ENCODE results near the gene ZNF292.
"Not testable (repeated sequence)": the region's sequence is repeated elsewhere in the genome, so short reads cannot be mapped to it uniquely, and the experiment has no call there.

Gene ZNF292

DNA sequence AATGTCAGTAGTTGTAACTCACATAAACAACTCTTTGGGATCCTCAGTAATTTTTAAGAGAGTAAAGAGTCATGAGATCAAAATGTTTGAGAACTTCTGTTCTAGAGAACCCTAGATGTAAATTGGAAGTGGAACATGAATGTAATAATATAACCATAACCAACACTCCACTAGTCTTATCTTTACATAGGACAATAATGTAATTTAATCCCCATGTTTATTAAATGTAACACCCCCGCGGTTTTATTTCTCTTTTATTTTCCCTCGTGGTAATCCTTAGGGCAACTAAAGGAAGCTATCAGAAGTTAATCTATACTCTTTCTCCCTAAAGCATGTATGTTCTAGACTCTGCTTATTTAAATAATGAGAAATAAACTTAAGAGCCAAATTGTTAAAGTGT lies 54.4 kb downstream of the ZNF292 start:
- DNase-seq (ENCODE audit: insufficient read length, low spot score): no peak
- FAIRE-seq: no peak

DNA sequence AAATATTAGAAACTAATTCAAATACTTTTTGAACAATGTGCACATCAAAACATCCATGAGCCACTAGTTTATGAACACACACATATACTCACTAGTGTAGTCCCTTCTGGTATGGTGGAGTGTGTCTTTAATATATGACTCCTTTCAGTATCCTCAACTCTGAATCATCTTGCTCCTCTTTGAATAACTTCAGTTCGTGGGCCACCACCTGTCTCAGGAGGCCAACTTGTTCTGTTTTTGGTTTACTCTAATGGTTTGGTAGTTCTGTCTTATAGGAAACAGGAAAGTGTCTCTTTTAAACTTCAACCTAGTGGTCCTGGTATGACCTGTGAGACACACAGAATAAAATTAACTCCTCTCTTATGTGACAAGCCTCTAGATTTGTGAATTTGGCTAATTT lies 55.6 kb downstream of the ZNF292 start:
- FAIRE-seq (no peak), DNase-seq (ENCODE audit: insufficient read length, low spot score) (no peak)

DNA sequence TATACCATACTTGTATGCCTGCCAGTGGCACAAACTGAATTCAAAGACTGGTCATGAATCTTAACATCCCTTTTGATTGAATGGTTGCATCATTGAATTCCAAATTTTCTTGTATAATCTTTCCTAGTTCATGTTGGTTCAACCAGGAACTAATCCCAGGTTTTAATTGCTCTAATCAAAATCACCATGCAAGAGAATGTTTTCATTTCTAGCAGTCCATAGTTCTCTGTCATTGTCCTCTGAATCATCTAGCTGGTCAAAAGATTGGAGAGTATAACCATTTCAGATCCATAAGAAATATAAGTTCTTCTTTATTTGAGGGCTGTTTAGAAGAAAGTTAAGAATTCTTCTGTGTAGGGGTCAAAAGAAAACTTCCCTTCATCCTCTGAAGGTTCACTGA lies 57.2 kb downstream of the ZNF292 start:
- no peak for DNase-seq (ENCODE audit: insufficient read length, low spot score)
- FAIRE-seq: no peak

DNA sequence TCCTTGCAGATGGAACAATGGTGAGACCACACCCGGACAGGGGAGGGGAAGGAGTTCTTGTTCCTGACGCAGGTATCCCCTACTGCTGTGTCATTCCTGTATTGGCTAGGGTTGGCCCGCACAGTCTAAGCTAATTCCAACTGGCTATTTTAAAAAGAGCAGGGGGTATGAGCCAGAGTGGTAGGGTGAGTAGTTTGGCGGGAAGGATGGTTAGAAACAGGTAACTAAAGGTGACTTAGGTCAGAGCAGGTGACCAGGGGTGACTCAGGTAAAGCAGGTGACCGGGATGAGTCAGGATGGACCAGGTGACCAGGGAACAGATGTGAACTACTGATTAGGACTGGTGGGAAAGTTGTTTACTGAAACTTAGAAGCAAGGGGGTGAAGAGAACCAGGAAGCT lies 58.0 kb downstream of the ZNF292 start:
- no peak for DNase-seq (ENCODE audit: insufficient read length, low spot score)
- FAIRE-seq: no peak

DNA sequence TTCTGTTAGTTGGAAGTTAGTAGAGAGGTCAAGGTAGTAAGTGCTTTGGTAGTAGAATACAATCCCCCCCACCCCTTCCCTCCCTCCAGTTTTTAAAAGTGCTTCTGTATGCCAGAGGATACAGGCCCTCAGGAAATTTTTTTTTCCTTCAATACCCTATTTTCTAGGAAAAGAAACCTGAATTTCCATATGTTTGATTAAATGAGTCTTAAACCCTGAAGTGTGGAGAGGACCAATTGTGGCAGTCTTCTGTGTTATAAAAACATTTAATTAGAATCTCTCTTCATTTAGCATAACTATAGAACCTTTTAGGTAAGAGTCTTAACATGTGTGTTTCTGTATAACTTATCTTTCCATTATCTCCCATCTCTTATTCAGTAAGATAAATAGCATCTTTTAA lies 59.5 kb downstream of the ZNF292 start:
- FAIRE-seq: no peak

DNA sequence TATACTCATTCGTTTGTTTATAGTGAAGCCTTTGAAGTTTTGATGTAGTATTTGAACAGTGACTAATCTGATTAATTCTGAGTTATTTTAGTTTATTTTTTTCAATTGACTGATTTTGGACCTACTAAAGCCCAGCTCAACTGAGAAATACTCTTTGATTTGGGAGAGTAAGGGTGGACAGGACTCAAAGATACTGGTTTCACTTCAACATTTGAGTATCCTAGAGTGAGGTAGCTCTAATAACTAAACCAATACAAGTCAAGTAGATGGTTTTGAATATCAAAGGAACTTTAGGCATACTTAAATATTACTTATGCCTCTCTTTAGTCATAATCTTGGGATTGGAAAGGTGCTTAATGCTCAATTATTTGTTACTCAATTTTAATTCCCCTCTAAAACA lies 65.6 kb downstream of the ZNF292 start:
- FAIRE-seq (no peak), DNase-seq (ENCODE audit: insufficient read length, low spot score) (no peak)

More for the DNA sequence above, 59.5 kb downstream of the ZNF292 start:
- DNase-seq (ENCODE audit: insufficient read length, low spot score): no peak

DNA sequence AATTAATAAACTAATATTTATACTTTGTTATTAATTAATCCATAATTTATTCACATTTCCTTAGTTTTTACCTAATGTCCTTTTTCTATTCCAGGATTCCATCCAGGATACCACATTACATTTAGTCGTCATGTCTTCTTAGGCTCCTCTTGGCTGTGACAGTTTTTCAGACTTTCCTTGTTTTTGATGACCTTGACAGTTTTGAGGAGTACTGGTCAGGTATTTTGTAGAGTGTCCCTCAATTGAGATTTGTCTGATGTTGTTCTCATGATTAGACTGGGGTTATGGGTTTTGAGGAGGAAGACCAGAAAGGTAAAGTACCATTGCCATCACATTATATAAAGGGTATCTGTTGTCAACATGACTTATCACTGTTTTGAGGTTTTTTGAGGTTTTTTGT lies 67.3 kb downstream of the ZNF292 start:
- FAIRE-seq (no peak), DNase-seq (ENCODE audit: insufficient read length, low spot score) (no peak)

DNA sequence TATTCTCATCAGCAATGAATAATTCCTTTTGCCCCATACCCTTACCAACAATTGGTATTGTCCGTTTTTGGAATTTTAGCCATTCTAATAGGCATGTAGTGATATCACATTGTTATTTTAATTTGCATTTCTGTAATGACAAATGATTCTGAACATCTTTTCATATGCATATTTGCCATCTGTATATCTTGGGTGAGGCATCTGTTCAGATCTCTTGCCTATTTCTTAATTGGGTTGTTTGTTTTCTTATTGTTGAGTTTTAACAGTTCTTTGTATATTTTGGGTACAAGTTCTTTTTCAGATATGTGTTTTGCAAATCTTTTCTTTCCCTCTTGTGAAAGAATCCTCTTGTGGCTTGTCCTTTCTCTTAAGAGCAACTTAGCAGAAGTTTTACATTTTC lies 69.6 kb downstream of the ZNF292 start:
- FAIRE-seq (no peak), DNase-seq (ENCODE audit: insufficient read length, low spot score) (no peak)

DNA sequence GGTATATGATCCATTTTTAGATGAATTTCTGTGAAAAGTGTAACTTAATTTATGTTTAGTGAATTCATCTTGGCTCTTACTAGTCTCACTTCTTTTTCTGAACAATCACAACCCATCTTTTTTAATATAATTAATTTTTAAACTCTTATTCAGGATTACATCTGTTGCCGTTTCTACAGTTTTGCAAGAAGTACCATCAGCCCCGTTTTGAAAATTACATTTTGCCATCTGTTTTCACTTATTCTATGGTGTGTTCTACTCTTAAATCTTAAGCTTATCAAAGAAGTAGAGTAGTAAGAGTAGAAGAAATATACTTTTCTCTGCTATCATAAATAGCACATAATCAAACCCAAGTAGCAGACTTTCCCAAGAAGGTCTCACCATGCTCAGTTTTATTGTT lies 70.1 kb downstream of the ZNF292 start:
- DNase-seq (ENCODE audit: insufficient read length, low spot score): no peak
- no peak for FAIRE-seq

DNA sequence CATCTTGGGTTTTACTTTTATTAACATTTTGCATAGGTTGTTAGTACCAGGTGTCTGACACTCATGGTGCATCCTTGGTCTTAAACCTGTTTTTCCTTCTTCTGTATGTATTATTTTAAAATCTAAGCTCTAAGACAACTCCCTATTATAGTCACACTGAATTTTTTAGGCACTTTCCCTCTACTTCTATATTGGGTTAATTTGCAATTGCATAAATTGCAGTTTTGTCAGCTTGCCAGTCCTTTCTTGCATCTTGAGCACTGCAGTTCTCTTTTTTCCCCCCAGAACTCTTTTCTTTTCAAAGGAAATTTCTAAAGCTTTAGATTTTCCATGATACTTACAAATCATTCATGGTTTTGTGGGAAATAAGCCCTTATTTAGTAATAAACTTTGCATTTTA lies 70.6 kb downstream of the ZNF292 start:
- DNase-seq (ENCODE audit: insufficient read length, low spot score): no peak
- FAIRE-seq: no peak

DNA sequence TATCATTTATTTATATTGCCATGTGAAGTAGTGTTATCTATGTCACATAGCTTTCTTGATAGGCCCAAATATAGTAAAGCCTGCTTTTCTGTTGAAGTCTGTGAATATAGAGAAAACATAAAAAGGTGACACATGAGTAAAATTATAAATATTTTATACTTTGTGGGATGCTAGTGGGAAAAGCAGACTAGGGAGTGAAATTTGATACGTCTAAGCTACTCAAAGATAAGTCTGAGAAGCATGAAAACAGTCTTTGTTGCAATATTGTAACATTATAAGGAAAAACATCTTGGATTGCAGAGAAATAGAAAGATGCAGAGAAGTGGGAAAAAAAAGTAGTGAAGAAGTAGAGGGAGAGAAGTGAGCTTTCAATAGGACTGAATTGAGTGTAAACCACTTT lies 75.4 kb downstream of the ZNF292 start:
- no peak for FAIRE-seq
- no peak for DNase-seq (ENCODE audit: insufficient read length, low spot score)

DNA sequence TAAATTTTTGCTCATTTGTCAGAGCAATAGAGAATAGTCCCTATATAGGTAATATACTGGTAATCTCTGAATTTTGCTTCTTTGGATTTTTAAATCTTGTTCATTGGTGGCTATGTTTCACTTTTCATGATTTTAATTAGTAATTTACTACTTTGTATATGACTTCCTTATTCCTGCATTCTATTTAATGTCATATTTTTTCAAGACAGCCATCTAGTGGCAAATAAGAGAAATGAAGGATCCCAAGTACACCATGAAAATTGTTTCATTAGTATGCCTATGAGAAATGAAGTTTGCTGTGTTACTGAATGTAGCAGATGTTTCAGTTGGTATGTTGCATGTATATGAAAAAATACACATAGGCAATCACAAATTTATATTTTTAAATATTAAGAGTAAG lies 82.4 kb downstream of the ZNF292 start:
- DNase-seq (ENCODE audit: insufficient read length, low spot score): peak; percentile 24

DNA sequence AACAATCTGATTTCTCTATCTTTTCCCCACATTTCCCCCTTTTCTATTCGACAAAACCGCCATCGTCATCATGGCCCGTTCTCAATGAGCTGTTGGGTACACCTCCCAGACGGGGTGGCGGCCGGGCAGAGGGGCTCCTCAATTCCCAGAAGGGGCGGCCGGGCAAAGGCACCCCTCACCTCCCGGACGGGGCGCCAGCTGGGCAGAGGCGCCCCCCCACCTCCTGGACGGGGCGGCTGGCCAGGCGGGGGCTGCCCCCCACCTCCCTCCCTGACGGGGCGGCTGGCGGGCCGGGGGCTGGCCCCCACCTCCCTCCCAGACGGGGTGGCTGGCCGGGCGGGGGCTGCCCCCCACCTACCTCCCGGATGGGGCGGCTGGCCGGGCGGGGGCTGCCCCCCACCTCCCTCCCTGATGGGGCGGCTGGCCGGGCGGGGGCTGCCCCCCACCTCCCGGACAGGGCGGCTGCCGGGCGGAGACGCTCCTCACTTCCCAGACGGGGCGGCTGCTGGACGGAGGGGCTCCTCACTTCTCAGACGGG lies 83.8 kb downstream of the ZNF292 start:
- FAIRE-seq; DNase-seq (ENCODE audit: insufficient read length, low spot score): not testable (repeated sequence)

More for the DNA sequence above, 82.4 kb downstream of the ZNF292 start:
- no peak for FAIRE-seq

DNA sequence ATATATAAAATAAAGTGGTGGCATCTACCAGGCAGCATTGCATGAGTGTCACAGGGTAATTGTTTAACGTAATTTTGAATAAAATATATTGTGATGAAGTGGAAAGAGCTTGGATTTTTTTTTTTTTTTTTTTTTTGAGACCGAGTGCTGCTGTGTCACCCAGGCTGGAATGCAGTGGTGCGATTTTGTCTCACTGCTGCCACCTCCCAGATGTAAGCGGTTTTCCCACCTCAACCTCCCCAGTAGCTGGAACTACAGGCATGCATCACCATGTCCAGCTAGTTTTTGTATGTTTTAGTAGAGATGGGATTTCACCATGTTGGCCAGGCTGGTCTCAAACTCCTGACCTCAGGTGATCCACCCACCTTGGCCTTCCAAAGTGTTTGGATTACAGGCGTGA lies 85.9 kb downstream of the ZNF292 start:
- no peak for DNase-seq (ENCODE audit: insufficient read length, low spot score)
- no peak for FAIRE-seq

DNA sequence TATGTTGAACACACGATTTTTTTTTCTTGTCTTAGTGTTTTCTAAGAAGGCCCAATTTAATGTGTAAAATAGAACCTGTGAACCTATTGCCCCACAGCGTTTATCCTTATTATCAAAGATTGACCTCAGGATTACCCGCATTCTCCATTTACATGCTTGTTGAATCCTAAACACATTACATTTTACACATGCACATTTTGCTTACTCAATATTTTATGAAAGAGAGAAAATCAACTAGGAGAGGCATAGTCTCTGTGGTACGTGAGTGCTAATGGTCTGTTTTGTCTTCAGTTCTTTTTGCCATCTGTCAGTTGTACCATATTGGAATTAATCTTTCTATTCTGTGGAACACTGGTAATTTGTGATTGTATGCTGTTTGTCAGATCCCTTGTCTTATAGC lies 86.9 kb downstream of the ZNF292 start:
- no peak for FAIRE-seq
- DNase-seq (ENCODE audit: insufficient read length, low spot score): no peak

DNA sequence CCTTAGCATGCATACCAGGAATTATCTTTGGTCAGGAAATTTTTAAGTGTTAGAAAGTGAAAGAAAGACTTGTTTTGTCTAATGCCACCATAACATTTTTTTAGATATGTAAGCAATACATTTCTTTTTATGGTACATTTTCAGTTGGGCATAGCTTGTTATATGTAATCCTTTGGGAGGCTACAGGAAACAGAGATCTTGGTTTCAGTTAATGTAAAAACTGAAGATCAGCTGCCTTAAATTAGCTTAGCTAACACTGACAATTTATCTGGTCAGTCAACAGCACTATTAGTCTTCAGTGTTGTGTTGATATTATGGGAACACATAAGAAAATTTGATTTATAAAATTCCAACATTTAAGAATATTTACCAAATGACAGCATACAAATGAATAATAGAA lies 88.4 kb downstream of the ZNF292 start:
- FAIRE-seq (no peak), DNase-seq (ENCODE audit: insufficient read length, low spot score) (no peak)

DNA sequence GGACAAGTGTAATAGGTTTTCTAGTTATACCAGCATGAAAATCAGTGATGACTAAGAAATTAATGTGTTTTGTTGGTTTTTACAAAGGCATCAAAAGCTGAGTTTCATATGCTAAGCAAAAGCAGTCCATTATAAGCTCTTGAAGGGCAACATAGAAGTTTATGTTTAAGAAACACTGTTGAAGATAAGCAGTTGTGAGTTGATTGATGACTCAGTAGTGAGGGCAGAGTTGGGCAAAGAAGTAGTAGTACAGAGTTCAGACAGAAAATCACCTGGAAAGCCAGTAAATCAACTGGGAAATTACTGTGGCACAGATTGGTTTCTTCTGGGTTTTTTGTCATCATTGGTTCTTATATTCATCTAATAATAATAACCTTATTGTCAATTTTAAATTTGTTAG lies 89.0 kb downstream of the ZNF292 start:
- DNase-seq (ENCODE audit: insufficient read length, low spot score) (no peak), FAIRE-seq (no peak)

DNA sequence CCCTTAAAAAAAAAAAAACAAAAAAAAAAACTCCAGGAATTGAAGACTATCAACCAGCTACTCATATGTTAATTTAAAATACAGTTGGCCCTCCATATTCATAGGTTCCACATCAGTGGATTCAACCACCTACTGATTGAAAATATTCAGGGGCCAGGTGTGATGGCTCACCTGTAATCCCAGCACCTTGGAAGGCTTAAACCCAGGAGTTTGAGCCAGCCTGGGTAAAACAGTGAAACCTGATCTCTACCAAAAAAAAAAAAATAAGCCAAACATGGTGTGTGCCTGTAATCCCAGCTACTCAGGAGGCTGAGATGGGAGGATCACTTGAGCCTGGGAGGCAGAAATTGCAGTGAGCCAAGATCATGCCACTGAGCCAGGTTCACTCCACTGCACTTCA lies 94.7 kb downstream of the ZNF292 start:
- DNase-seq (ENCODE audit: insufficient read length, low spot score): no peak
- FAIRE-seq: no peak

DNA sequence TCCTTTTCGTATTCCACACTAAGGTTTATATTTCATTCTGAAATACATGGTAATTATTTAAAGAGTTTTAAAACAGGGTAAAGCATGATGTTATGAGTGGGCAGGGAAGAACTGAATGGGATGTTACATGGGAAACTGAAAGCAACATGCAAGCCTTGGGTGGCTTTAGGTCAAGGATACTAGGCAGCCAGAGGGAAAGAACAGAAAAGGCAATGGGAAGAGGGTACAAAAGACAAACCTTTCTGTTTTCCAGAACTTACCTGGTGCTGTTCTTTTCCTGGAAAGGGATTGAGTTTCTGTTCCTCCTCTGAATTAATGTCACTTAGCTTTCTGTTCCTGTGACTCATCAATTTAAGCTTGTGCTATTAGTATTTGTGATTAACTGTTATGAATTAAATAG lies 95.9 kb downstream of the ZNF292 start:
- DNase-seq (ENCODE audit: insufficient read length, low spot score): no peak
- no peak for FAIRE-seq

DNA sequence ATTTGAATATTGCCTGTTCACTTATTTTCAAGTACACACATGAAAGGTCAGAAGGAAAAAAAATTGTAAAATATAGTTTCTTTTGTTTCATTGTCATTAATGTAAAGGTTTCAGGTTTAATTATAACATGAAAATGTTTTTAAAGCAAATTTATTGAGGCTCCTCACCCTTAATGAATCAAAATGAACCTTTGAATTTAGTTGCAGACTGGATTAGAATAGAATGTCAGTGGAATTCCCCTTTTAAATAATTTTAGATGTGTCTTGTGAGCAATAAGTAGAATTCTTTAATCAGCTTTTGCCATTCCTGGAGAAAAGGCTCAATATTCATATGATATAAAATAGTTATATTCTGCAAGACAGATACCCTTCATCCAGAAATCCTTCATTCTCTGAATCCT lies 96.4 kb downstream of the ZNF292 start:
- FAIRE-seq (no peak), DNase-seq (ENCODE audit: insufficient read length, low spot score) (no peak)

DNA sequence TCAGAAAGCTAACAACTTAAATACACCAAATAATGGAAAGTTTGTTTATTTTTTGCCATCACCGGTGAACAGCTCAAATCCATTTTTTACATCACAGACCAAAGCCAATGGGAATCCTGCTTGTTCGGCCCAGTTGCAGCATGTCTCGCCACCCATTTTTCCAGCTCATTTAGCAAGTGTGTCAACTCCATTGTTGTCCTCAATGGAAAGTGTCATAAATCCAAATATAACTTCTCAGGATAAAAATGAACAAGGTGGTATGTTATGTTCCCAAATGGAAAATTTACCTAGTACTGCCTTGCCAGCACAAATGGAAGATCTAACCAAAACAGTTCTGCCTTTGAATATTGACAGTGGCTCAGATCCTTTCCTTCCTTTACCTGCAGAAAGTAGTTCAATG lies 101.7 kb downstream of the ZNF292 start:
- FAIRE-seq: no peak

DNA sequence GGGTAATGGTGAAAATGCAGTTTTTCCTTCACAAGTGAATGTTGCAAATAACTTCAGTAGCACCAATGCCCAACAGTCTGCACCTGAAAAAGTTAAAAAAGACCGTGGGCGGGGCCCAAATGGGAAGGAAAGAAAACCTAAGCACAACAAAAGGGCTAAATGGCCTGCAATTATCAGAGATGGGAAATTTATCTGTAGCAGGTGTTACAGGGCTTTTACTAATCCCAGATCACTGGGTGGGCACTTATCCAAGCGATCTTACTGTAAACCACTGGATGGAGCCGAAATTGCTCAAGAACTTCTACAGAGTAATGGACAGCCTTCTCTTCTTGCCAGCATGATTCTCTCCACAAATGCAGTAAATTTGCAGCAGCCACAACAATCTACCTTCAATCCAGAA lies 102.2 kb downstream of the ZNF292 start:
- FAIRE-seq (no peak), DNase-seq (ENCODE audit: insufficient read length, low spot score) (no peak)

More for the DNA sequence above, 101.7 kb downstream of the ZNF292 start:
- DNase-seq (ENCODE audit: insufficient read length, low spot score): no peak

DNA sequence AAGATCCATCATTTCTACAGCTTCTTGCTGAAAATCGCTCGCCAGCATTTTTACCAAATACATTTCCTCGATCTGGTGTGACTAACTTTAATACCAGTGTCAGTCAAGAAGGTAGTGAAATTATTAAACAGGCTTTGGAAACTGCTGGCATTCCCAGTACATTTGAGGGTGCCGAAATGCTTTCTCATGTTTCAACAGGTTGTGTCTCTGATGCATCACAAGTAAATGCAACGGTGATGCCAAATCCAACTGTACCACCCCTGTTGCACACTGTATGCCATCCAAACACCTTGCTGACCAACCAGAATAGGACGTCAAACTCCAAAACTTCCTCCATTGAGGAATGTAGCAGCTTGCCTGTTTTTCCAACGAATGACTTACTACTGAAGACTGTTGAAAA lies 102.6 kb downstream of the ZNF292 start:
- FAIRE-seq: no peak
- DNase-seq (ENCODE audit: insufficient read length, low spot score): no peak

DNA sequence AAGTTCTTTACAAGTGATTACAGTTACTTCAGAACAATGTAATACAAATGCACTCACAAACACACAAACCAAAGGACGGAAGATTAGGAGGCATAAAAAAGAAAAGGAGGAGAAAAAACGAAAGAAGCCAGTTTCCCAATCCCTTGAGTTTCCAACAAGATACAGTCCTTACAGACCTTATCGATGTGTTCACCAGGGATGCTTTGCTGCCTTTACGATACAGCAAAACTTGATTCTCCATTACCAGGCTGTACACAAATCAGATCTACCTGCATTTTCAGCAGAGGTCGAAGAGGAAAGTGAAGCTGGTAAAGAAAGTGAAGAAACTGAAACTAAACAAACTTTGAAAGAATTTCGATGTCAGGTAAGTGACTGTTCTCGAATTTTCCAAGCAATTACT lies 104.4 kb downstream of the ZNF292 start:
- DNase-seq (ENCODE audit: insufficient read length, low spot score): no peak
- FAIRE-seq: no peak
